HEK293 (cell line): ENCODE results near the gene ATP5MC3.
A peak's percentile ranks its signal among the peaks of the same experiment; 100 is the strongest.

Source experiments
- CTCF ChIA-PET: fragments of 350-600 bp; formaldehyde crosslinking; extraction: SDS; loops from one replicate; lab custom pipeline; 2021; ENCODE audit warnings: antibody characterized with exemption; lab: Yijun Ruan, JAX
- POLR2A ChIA-PET: fragments of 300-600 bp; formaldehyde crosslinking; extraction: SDS; loops from one replicate; lab custom pipeline; 2020; ENCODE audit warnings: antibody characterized with exemption, inconsistent platforms; lab: Yijun Ruan, JAX
- H3K27ac ChIP-seq: fragments of 200-500 bp; sonication (Bioruptor generic); 2 replicates; pipeline ENCODE4 v1.5.1; 2014; ENCODE audit warnings: low read depth, low read length, control low read depth, inconsistent platforms; ENCODE audit errors: extremely low read depth
- H3K36me3 ChIP-seq, 2 experiments: fragments of 200-500 bp in 1 of 2; sonication (Bioruptor generic) in 1 of 2; 1 replicate in 1 of 2; 2 replicates in 1 of 2; pipeline ENCODE4 v1.5.1; 2014 to 2017; ENCODE audit warnings: inconsistent platforms in 2 of 2, low read length in 2 of 2; ENCODE audit not compliant: control insufficient read depth in 2 of 2, insufficient read depth in 1 of 2
- H3K4me1 ChIP-seq: fragments of 200-500 bp; sonication (Bioruptor generic); 2 replicates; pipeline ENCODE4 v1.5.1; 2014; ENCODE audit warnings: mild to moderate bottlenecking, low read length, inconsistent platforms; ENCODE audit not compliant: control insufficient read depth, insufficient read depth
- H3K4me3 ChIP-seq: 2 replicates; pipeline ENCODE4 v1.5.1; 2011; ENCODE audit warnings: low read depth, mild to moderate bottlenecking, control low read depth, low read length, moderate library complexity
- H3K9me3 ChIP-seq: fragments of 200-500 bp; sonication (Bioruptor generic); 2 replicates; pipeline ENCODE4 v1.5.1; 2014; ENCODE audit warnings: low read depth, low read length, inconsistent platforms; ENCODE audit not compliant: control insufficient read depth, insufficient read depth
- EGR2 ChIP-seq: fragments of 450-650 bp; formaldehyde crosslinking; IDR thresholded peaks from 2 replicates; pipeline ENCODE4 v1.5.1; 2016; ENCODE audit warnings: low read depth, missing biosample characterization, missing genetic modification characterization
- ZBTB17 ChIP-seq: fragments of 450-650 bp; formaldehyde crosslinking; IDR thresholded peaks from 2 replicates; pipeline ENCODE4 v1.5.1; 2016; ENCODE audit warnings: missing biosample characterization, missing genetic modification characterization
- ZBTB21 ChIP-seq: fragments of 450-650 bp; formaldehyde crosslinking; IDR thresholded peaks from 2 replicates; pipeline ENCODE4 v1.5.1; 2017; ENCODE audit warnings: missing biosample characterization, missing genetic modification characterization
- ZFP3 ChIP-seq: fragments of 450-650 bp; formaldehyde crosslinking; IDR thresholded peaks from 2 replicates; pipeline ENCODE4 v1.5.1; 2016; ENCODE audit warnings: low read depth, missing biosample characterization, missing genetic modification characterization
- ZNF114 ChIP-seq: fragments of 450-650 bp; formaldehyde crosslinking; IDR thresholded peaks from 2 replicates; pipeline ENCODE4 v1.5.0; 2017; ENCODE audit warnings: missing biosample characterization, missing genetic modification characterization
- ZNF140 ChIP-seq: fragments of 450-650 bp; formaldehyde crosslinking; IDR thresholded peaks from 2 replicates; pipeline ENCODE4 v1.5.1; 2016; ENCODE audit warnings: missing biosample characterization, missing genetic modification characterization
- ZNF16 ChIP-seq: fragments of 450-650 bp; formaldehyde crosslinking; IDR thresholded peaks from 2 replicates; pipeline ENCODE4 v1.5.1; 2016; ENCODE audit warnings: low read depth, missing biosample characterization, missing genetic modification characterization
- ZNF311 ChIP-seq: fragments of 450-650 bp; formaldehyde crosslinking; IDR thresholded peaks from 2 replicates; pipeline ENCODE4 v1.5.1; 2017; ENCODE audit warnings: missing biosample characterization, missing genetic modification characterization, borderline replicate concordance
- ZNF324 ChIP-seq: fragments of 450-650 bp; formaldehyde crosslinking; IDR thresholded peaks from 2 replicates; pipeline ENCODE4 v1.5.1; 2016; ENCODE audit warnings: missing biosample characterization, missing genetic modification characterization
- ZNF350 ChIP-seq: fragments of 450-650 bp; formaldehyde crosslinking; IDR thresholded peaks from 2 replicates; pipeline ENCODE4 v1.5.0; 2017; ENCODE audit warnings: missing biosample characterization, mild to moderate bottlenecking, missing genetic modification characterization
- ZNF514 ChIP-seq: fragments of 450-650 bp; formaldehyde crosslinking; IDR thresholded peaks from 2 replicates; pipeline ENCODE4 v1.5.1; 2016; ENCODE audit warnings: missing biosample characterization, missing genetic modification characterization
- ZNF555 ChIP-seq: fragments of 450-650 bp; formaldehyde crosslinking; conservative IDR thresholded peaks from 2 replicates; pipeline ENCODE4 v1.5.1; 2017; ENCODE audit warnings: missing biosample characterization, mild to moderate bottlenecking, missing genetic modification characterization, inconsistent platforms
- ZNF624 ChIP-seq: fragments of 450-650 bp; formaldehyde crosslinking; IDR thresholded peaks from 2 replicates; pipeline ENCODE4 v1.5.1; 2017; ENCODE audit warnings: missing biosample characterization, missing genetic modification characterization
- ZNF629 ChIP-seq: fragments of 450-650 bp; formaldehyde crosslinking; IDR thresholded peaks from 2 replicates; pipeline ENCODE4 v1.5.1; 2017; ENCODE audit warnings: missing biosample characterization, missing genetic modification characterization
- ZNF654 ChIP-seq: fragments of 450-650 bp; formaldehyde crosslinking; IDR thresholded peaks from 2 replicates; pipeline ENCODE4 v1.5.1; 2016; ENCODE audit warnings: low read depth, missing biosample characterization, missing genetic modification characterization
- ZXDB ChIP-seq: fragments of 450-650 bp; formaldehyde crosslinking; IDR thresholded peaks from 2 replicates; pipeline ENCODE4 v1.5.1; 2016; ENCODE audit warnings: missing biosample characterization, missing genetic modification characterization
- TF ChIP-seq, protein P1 (sequence below): fragments of 450-650 bp; formaldehyde crosslinking; IDR thresholded peaks from 2 replicates; pipeline ENCODE4 v1.5.1; 2016; ENCODE audit warnings: missing biosample characterization, missing genetic modification characterization, low read depth
- TF ChIP-seq, protein P2 (sequence below): fragments of 450-650 bp; formaldehyde crosslinking; IDR thresholded peaks from 2 replicates; pipeline ENCODE4 v1.5.1; 2017; ENCODE audit warnings: missing biosample characterization, mild to moderate bottlenecking, missing genetic modification characterization, moderate library complexity
- TF ChIP-seq, protein P3 (sequence below): fragments of 450-650 bp; formaldehyde crosslinking; conservative IDR thresholded peaks from 2 replicates; pipeline ENCODE4 v1.5.1; 2016; ENCODE audit warnings: low read depth, missing biosample characterization, missing genetic modification characterization
- TF ChIP-seq, protein P4 (sequence below): fragments of 450-650 bp; formaldehyde crosslinking; IDR thresholded peaks from 2 replicates; pipeline ENCODE4 v1.5.0; 2017; ENCODE audit warnings: missing biosample characterization, missing genetic modification characterization, borderline replicate concordance

Gene ATP5MC3

DNA sequence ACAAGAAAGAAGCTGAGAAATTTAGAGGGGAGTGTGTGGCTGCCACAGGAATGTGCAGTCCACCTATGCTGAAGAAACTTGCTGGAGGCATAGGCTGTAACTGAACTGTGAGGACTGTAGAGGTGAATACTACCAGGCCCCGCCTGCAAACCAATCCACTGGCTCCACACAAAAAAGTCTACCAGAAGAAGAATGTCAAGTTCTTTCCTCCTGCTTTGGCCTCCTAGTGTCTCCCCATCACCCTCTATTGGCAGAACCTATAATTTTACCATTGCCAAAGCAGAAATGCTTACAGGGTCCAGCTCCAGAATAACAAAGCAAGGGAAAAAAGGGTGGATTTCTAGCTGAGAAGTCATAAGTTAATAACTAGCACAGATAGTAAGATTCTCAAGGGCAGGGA lies 5.9 kb upstream of the ATP5MC3 start:
- Histone ChIP-seq H3K36me3 (no peaks in the 10 kb centered on the region), H3K4me1 (no peaks in the 10 kb centered on the region), H3K27ac (no peak overlapping the region), H3K4me3 (no peak overlapping the region), H3K9me3 (no peaks in the 10 kb centered on the region)
- POLR2A ChIA-PET, result no interaction called here
- CTCF ChIA-PET, result interaction anchor here (0.6 to 1.9 kb wide), 5 partner anchors 17 to 202 kb away, joined by 3 to 7 read pairs (median 3); no protein-coding TSS in a partner anchor
- no peak for TF ChIP-seq ZNF324 (tag by site-specific recombination)
- TF ChIP-seq ZNF654 (tag by site-specific recombination), result peak; percentile 25; the same call in 1 of the 2 replicates

DNA sequence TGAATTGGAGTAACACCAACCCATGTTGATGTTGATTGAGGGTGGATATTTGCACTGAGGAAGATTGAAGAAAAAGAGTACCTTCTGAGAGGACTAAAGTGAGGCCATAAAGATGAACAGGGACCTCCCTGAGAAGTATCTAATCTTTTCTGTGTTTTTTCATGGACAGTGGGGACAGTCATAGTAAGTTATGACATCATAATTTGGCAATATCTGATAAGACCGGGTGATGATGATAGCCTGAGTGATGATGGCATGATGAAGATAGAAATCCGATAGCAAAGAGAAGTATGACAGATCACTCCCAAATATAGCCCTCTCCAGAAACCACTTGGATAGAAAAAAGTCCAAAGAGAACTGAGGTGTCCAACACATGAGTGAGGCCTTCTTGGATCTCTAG lies 2.2 kb upstream of the ATP5MC3 start:
- CTCF ChIA-PET, result no interaction called here
- H3K36me3 ChIP-seq, result peaks cover 15 to 17% of the 10 kb centered on the region in 2 experiments
- TF ChIP-seq, protein P1, sequence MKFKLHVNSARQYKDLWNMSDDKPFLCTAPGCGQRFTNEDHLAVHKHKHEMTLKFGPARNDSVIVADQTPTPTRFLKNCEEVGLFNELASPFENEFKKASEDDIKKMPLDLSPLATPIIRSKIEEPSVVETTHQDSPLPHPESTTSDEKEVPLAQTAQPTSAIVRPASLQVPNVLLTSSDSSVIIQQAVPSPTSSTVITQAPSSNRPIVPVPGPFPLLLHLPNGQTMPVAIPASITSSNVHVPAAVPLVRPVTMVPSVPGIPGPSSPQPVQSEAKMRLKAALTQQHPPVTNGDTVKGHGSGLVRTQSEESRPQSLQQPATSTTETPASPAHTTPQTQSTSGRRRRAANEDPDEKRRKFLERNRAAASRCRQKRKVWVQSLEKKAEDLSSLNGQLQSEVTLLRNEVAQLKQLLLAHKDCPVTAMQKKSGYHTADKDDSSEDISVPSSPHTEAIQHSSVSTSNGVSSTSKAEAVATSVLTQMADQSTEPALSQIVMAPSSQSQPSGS (tag by site-specific recombination), result peak; percentile 48; the same call in 1 of the 2 replicates
- TF ChIP-seq, protein P2, sequence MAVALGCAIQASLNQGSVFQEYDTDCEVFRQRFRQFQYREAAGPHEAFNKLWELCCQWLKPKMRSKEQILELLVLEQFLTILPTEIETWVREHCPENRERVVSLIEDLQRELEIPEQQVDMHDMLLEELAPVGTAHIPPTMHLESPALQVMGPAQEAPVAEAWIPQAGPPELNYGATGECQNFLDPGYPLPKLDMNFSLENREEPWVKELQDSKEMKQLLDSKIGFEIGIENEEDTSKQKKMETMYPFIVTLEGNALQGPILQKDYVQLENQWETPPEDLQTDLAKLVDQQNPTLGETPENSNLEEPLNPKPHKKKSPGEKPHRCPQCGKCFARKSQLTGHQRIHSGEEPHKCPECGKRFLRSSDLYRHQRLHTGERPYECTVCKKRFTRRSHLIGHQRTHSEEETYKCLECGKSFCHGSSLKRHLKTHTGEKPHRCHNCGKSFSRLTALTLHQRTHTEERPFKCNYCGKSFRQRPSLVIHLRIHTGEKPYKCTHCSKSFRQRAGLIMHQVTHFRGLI (tag by site-specific recombination), result no peak
- no peak for TF ChIP-seq ZNF140 (tag by site-specific recombination)
- TF ChIP-seq, protein P3, sequence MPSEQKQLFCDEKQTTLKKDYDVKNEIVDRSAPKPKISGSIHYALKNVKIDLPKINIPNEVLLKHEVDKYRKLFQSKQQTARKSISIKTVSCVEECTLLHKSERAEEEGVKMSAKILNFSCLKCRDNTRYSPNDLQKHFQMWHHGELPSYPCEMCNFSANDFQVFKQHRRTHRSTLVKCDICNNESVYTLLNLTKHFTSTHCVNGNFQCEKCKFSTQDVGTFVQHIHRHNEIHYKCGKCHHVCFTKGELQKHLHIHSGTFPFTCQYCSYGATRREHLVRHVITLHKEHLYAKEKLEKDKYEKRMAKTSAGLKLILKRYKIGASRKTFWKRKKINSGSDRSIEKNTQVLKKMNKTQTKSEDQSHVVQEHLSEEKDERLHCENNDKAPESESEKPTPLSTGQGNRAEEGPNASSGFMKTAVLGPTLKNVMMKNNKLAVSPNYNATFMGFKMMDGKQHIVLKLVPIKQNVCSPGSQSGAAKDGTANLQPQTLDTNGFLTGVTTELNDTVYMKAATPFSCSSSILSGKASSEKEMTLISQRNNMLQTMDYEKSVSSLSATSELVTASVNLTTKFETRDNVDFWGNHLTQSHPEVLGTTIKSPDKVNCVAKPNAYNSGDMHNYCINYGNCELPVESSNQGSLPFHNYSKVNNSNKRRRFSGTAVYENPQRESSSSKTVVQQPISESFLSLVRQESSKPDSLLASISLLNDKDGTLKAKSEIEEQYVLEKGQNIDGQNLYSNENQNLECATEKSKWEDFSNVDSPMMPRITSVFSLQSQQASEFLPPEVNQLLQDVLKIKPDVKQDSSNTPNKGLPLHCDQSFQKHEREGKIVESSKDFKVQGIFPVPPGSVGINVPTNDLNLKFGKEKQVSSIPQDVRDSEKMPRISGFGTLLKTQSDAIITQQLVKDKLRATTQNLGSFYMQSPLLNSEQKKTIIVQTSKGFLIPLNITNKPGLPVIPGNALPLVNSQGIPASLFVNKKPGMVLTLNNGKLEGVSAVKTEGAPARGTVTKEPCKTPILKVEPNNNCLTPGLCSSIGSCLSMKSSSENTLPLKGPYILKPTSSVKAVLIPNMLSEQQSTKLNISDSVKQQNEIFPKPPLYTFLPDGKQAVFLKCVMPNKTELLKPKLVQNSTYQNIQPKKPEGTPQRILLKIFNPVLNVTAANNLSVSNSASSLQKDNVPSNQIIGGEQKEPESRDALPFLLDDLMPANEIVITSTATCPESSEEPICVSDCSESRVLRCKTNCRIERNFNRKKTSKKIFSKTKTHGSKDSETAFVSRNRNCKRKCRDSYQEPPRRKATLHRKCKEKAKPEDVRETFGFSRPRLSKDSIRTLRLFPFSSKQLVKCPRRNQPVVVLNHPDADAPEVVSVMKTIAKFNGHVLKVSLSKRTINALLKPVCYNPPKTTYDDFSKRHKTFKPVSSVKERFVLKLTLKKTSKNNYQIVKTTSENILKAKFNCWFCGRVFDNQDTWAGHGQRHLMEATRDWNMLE (tag by site-specific recombination), result no peak
- no peak for TF ChIP-seq ZNF350 (tag by site-specific recombination)
- TF ChIP-seq, protein P4, sequence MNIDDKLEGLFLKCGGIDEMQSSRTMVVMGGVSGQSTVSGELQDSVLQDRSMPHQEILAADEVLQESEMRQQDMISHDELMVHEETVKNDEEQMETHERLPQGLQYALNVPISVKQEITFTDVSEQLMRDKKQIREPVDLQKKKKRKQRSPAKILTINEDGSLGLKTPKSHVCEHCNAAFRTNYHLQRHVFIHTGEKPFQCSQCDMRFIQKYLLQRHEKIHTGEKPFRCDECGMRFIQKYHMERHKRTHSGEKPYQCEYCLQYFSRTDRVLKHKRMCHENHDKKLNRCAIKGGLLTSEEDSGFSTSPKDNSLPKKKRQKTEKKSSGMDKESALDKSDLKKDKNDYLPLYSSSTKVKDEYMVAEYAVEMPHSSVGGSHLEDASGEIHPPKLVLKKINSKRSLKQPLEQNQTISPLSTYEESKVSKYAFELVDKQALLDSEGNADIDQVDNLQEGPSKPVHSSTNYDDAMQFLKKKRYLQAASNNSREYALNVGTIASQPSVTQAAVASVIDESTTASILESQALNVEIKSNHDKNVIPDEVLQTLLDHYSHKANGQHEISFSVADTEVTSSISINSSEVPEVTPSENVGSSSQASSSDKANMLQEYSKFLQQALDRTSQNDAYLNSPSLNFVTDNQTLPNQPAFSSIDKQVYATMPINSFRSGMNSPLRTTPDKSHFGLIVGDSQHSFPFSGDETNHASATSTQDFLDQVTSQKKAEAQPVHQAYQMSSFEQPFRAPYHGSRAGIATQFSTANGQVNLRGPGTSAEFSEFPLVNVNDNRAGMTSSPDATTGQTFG (tag by site-specific recombination), result no peak
- peak; percentile 32 for TF ChIP-seq ZBTB21 (tag by site-specific recombination)
- TF ChIP-seq ZNF555 (tag by site-specific recombination), result no peak
- no peak for TF ChIP-seq ZNF624 (tag by site-specific recombination)
- TF ChIP-seq EGR2, result no peak
- TF ChIP-seq ZFP3 (tag by site-specific recombination), result no peak
- peak; percentile 15; the same call in 1 of the 2 replicates for TF ChIP-seq ZNF629
- TF ChIP-seq ZNF514 (tag by site-specific recombination), result no peak
- TF ChIP-seq ZNF311 (tag by site-specific recombination), result no peak
- no peak for TF ChIP-seq ZXDB (tag by site-specific recombination)
- TF ChIP-seq ZBTB17 (tag by site-specific recombination), result no peak
- TF ChIP-seq ZNF16 (tag by site-specific recombination), result no peak
- no peak for TF ChIP-seq ZNF114
- no peaks in the 10 kb centered on the region for H3K9me3 ChIP-seq
- POLR2A ChIA-PET, result no interaction called here
- no peak overlapping the region for H3K4me3 ChIP-seq
- H3K27ac ChIP-seq, result no peak overlapping the region
- no peaks in the 10 kb centered on the region for H3K4me1 ChIP-seq
